GM12878 (cell line): Measurements from ENCODE around the gene SPTAN1. TPM values are rescaled to one million over a fixed set of nuclear protein-coding genes. Genes with fewer than 3 reads are reported as not detected.

Experiments
- ATAC-seq: fragments of 200-7000 bp; cut with Tn5 transposase; 3 replicates; pipeline ENCODE4 v1.9.1; 2020; ENCODE audit warnings: mild to moderate bottlenecking, moderate library complexity
- BruUV-seq: library from RNA; stranded (reverse); fragments of 400-500 nt; replicated peaks from 2 replicates; lab custom pipeline; 2021; lab: Mats Ljungman, UMichigan
- CTCF ChIA-PET: fragments of 300-600 bp; sonication (Branson Sonifier 250); formaldehyde crosslinking; extraction: SDS; loops from one replicate; lab custom pipeline; 2021; ENCODE audit warnings: inconsistent platforms; lab: Yijun Ruan, JAX
- POLR2A ChIA-PET: fragments of 350-600 bp; formaldehyde crosslinking; extraction: SDS; loops from one replicate; lab custom pipeline; 2021; ENCODE audit warnings: inconsistent platforms; lab: Charles Lee
- RAD21 ChIA-PET: fragments of 300-600 bp; sonication (Branson Sonifier 250); formaldehyde crosslinking; loops from one replicate; lab custom pipeline; 2023; ENCODE audit warnings: antibody characterized with exemption; ENCODE audit not compliant: unreplicated experiment; lab: Charles Lee
- SMC1A ChIA-PET: fragments of 300-600 bp; sonication (Branson Sonifier 250); formaldehyde crosslinking; loops from one replicate; lab custom pipeline; 2023; ENCODE audit not compliant: unreplicated experiment, uncharacterized antibody; lab: Charles Lee
- DNase-seq: peaks from one replicate; pipeline ENCODE4 v3.0.0-alpha.2; 2011; ENCODE audit warnings: low read depth, low spot score
- FAIRE-seq: peaks from 3 replicates; lab custom pipeline; 2011; peaks lifted over from hg19 to GRCh38; lab: Jason Lieb, UNC
- H2AFZ ChIP-seq: 2 replicates; pipeline ENCODE4 v1.6.0; 2011; ENCODE audit warnings: low read depth, low read length, control low read depth; ENCODE audit not compliant: control insufficient read depth
- H3K27ac ChIP-seq: 2 replicates; pipeline ENCODE4 v1.5.1; 2011; ENCODE audit warnings: control low read depth; ENCODE audit not compliant: control insufficient read depth, insufficient read depth
- H3K27me3 ChIP-seq, 2 experiments: replicated peaks in 1 of 2; 2 replicates each; pipeline versions ENCODE4 v1.6.0 to v1.6.1; 2011; ENCODE audit warnings: low read length in 1 of 2; ENCODE audit not compliant: control insufficient read depth in 2 of 2, insufficient read depth in 2 of 2
- H3K36me3 ChIP-seq, 2 experiments: 2 replicates each; pipeline ENCODE4 v1.5.1; 2011; ENCODE audit warnings: low read length in 1 of 2; ENCODE audit not compliant: control insufficient read depth in 2 of 2, insufficient read depth in 2 of 2
- H3K4me1 ChIP-seq: 2 replicates; pipeline ENCODE4 v1.6.1; 2011; ENCODE audit warnings: mild to moderate bottlenecking, low read length, moderate library complexity, mixed read lengths; ENCODE audit not compliant: control insufficient read depth, insufficient read depth
- H3K4me2 ChIP-seq: 2 replicates; pipeline ENCODE4 v1.6.0; 2011; ENCODE audit warnings: control low read depth; ENCODE audit not compliant: control insufficient read depth, insufficient read depth
- H3K4me3 ChIP-seq: fragments of 200-600 bp; sonication (generic); 2 replicates; pipeline ENCODE4 v1.5.1; 2016
- H3K79me2 ChIP-seq: 2 replicates; pipeline ENCODE4 v1.6.0; 2011; ENCODE audit warnings: low read length; ENCODE audit not compliant: control insufficient read depth, insufficient read depth
- H3K9ac ChIP-seq: 2 replicates; pipeline ENCODE4 v1.8.0; 2011; ENCODE audit warnings: low read length, control low read depth, mixed read lengths; ENCODE audit not compliant: control insufficient read depth, insufficient read depth
- H3K9me3 ChIP-seq: replicated peaks from 3 replicates; pipeline ENCODE4 v1.5.1; 2011; ENCODE audit warnings: mild to moderate bottlenecking, low read length; ENCODE audit not compliant: control insufficient read depth, insufficient read depth
- H4K20me1 ChIP-seq: 2 replicates; pipeline ENCODE4 v1.6.0; 2011; ENCODE audit not compliant: control insufficient read depth, insufficient read depth
- EGR1 ChIP-seq, 2 experiments: IDR thresholded peaks; 1 replicate in 1 of 2; 2 replicates in 1 of 2; pipeline ENCODE4 v1.6.1; 2011 to 2012; ENCODE audit warnings: low read depth in 2 of 2, low read length in 2 of 2, borderline replicate concordance in 1 of 2, mild to moderate bottlenecking in 1 of 2, moderate library complexity in 1 of 2
- MEF2A ChIP-seq: IDR thresholded peaks from 2 replicates; pipeline ENCODE4 v1.6.1; 2011; ENCODE audit warnings: low read depth, mild to moderate bottlenecking, low read length, moderate library complexity; ENCODE audit not compliant: insufficient read depth
- NKRF ChIP-seq: fragments of 450-650 bp; conservative IDR thresholded peaks from 2 replicates; pipeline ENCODE4 v1.6.1; 2017; ENCODE audit warnings: mild to moderate bottlenecking, moderate library complexity
- REST ChIP-seq: IDR thresholded peaks from 2 replicates; pipeline ENCODE4 v1.6.1; 2012; ENCODE audit warnings: mild to moderate bottlenecking, low read depth, low read length
- WGBS: methylation state at CpG from one replicate; pipeline ENCODE4 v1.1.6; 2016; ENCODE audit warnings: low lambda C conversion rate; ENCODE audit not compliant: insufficient replicate concordance, insufficient coverage; ENCODE audit errors: missing lambda C conversion rate; 5-methylcytosine and 5-hydroxymethylcytosine counted together
- in situ Hi-C: fragments of 300-500 bp; cut with MboI; formaldehyde crosslinking; loops from 9 replicates; pipeline ENCODE4 v1.14.3; 2018; ENCODE audit warnings: mixed read lengths
- intact Hi-C: fragments of 100-400 bp; cut with micrococcal nuclease; formaldehyde crosslinking; loops from one replicate; pipeline ENCODE4 v1.14.2; 2022; ENCODE audit not compliant: unreplicated experiment
- polyA plus RNA-seq, 11 experiments: library from polyadenylated mRNA; depleted of rRNA in 4 of 11; unstranded in 6 of 11; stranded (reverse) in 5 of 11; fragments of >200 nt; fragmentation: Nextera tagmentation in 4 of 11; fragmentation: Illumina TruSeq in 1 of 11; extraction: Ambion mirVana in 4 of 11; extraction: Trizol in 1 of 11; gene quantifications; 1 replicate in 1 of 11; 2 replicates in 10 of 11; pipeline versions ENCODE4 v1.2.1 to v1.2.3, GENCODE V29; 2011 to 2016; ENCODE audit warnings: inconsistent platforms in 2 of 11, missing spikeins in 2 of 11, low read depth in 1 of 11
- total RNA-seq, 4 experiments: library from RNA; depleted of rRNA in 3 of 4; stranded (reverse); fragments of >200 nt in 3 of 4; fragmentation: Illumina TruSeq in 1 of 4; extraction: Trizol in 1 of 4; gene quantifications; 2 replicates each; pipeline versions ENCODE4 v1.2.1 to v1.2.3, GENCODE V29; 2013 to 2021

The SPTAN1 gene
- total and polyA plus RNA-seq, 10 of the 15 experiments (the other 5 are each of a cell fraction or from before 2014, with no cell fraction given) = 18.7 to 156 (median 73.6) TPM

- Histone ChIP-seq H2AFZ (no peak overlapping the region), H3K4me3 (no peak overlapping the region), H3K4me2 (no peak overlapping the region), H3K27ac (no peak overlapping the region), H3K36me3 (peaks cover 14 to 22% of the 10 kb centered on the region in 2 experiments), H3K79me2 (no peaks in the 10 kb centered on the region), H3K4me1 (no peaks in the 10 kb centered on the region), H4K20me1 (no peaks in the 10 kb centered on the region), H3K9me3 (no peaks in the 10 kb centered on the region), H3K9ac (no peak overlapping the region), H3K27me3 (no peaks in the 10 kb centered on the region)
- ATAC-seq = no peak
- no peak for FAIRE-seq
- intact Hi-C loops (no loop called here), in situ Hi-C loops (no loop called here)
- no TSS peak for BruUV-seq
- SMC1A ChIA-PET = no interaction called here
- WGBS = 77% methylated on average over 2 of the region's 2 CpGs
- TF ChIP-seq EGR1 (IDR thresholded peaks at IDR 0.05; ENCODE audit: borderline replicate concordance in 1 of 2, low read depth in 2 of 2, low read length in 2 of 2) (no peak), REST (no peak), MEF2A (no peak), NKRF (no peak)
- CTCF ChIA-PET = no interaction called here
- POLR2A ChIA-PET = no interaction called here
- DNase-seq = no peak
- RAD21 ChIA-PET = no interaction called here
Observed at GRCh38 chr9:128526720-128527119, 25.7 kb upstream of the SPTAN1 start.
